ENCODE results near the gene HERC2.
"Not testable (repeated sequence)": the region's sequence is repeated elsewhere in the genome, so short reads cannot be mapped to it uniquely, and the experiment has no call there.

DNA sequence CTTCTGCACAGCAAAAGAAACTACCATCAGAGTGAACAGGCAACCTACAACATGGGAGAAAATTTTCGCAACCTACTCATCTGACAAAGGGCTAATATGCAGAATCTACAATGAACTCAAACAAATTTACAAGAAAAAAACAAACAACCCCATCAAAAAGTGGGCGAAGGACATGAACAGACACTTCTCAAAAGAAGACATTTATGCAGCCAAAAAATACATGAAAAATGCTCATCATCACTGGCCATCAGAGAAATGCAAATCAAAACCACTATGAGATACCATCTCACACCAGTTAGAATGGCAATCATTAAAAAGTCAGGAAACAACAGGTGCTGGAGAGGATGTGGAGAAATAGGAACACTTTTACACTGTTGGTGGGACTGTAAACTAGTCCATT is 16.3 kb downstream of the HERC2 start:
- TF ChIP-seq POLR2A (conservative IDR thresholded peaks at IDR 0.05); EZH2 (IDR thresholded peaks at IDR 0.05; ENCODE audit: borderline replicate concordance, low read depth, low read length); REST (IDR thresholded peaks at IDR 0.05; ENCODE audit: borderline replicate concordance); REST (CRISPR knock-in tag; IDR thresholded peaks at IDR 0.05; ENCODE audit: low read depth); HNRNPH1 (optimal IDR thresholded peaks at IDR 0.05; ENCODE audit: low read depth, low read length); KLF16 (IDR thresholded peaks at IDR 0.05); TCF7L2 (IDR thresholded peaks at IDR 0.05; ENCODE audit: low read depth, low read length); BCLAF1 (IDR thresholded peaks at IDR 0.05; ENCODE audit: borderline replicate concordance in 1 of 2, control insufficient read depth in 1 of 2, low read depth in 2 of 2, low read length in 1 of 2); NFIX (CRISPR knock-in tag; IDR thresholded peaks at IDR 0.05; ENCODE audit: low read depth); ZNF274 (IDR thresholded peaks at IDR 0.05; ENCODE audit: borderline replicate concordance, low read depth, low read length); ZNF24 (IDR thresholded peaks at IDR 0.05); PRPF4 (IDR thresholded peaks at IDR 0.05; ENCODE audit: insufficient read depth, low read depth, low read length, poor library complexity, severe bottlenecking): not testable (repeated sequence)
- TF ChIP-seq, protein P1, sequence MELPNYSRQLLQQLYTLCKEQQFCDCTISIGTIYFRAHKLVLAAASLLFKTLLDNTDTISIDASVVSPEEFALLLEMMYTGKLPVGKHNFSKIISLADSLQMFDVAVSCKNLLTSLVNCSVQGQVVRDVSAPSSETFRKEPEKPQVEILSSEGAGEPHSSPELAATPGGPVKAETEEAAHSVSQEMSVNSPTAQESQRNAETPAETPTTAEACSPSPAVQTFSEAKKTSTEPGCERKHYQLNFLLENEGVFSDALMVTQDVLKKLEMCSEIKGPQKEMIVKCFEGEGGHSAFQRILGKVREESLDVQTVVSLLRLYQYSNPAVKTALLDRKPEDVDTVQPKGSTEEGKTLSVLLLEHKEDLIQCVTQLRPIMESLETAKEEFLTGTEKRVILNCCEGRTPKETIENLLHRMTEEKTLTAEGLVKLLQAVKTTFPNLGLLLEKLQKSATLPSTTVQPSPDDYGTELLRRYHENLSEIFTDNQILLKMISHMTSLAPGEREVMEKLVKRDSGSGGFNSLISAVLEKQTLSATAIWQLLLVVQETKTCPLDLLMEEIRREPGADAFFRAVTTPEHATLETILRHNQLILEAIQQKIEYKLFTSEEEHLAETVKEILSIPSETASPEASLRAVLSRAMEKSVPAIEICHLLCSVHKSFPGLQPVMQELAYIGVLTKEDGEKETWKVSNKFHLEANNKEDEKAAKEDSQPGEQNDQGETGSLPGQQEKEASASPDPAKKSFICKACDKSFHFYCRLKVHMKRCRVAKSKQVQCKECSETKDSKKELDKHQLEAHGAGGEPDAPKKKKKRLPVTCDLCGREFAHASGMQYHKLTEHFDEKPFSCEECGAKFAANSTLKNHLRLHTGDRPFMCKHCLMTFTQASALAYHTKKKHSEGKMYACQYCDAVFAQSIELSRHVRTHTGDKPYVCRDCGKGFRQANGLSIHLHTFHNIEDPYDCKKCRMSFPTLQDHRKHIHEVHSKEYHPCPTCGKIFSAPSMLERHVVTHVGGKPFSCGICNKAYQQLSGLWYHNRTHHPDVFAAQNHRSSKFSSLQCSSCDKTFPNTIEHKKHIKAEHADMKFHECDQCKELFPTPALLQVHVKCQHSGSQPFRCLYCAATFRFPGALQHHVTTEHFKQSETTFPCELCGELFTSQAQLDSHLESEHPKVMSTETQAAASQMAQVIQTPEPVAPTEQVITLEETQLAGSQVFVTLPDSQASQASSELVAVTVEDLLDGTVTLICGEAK (IDR thresholded peaks at IDR 0.05): not testable (repeated sequence)
- TF ChIP-seq, protein P1 (CRISPR knock-in tag; IDR thresholded peaks at IDR 0.05): not testable (repeated sequence)
